ENCODE measurements around the gene TBC1D8. TPM values are rescaled to one million over a fixed set of nuclear protein-coding genes. Genes with fewer than 3 reads are reported as not detected.

Gene TBC1D8
- total RNA-seq, 1 experiment from 2014 or later: 51.7 TPM

- CTCF ChIA-PET: interaction anchor here (0.7 to 3.4 kb wide), 21 partner anchors 10 to 417 kb away, joined by 3 to 21 read pairs (median 3); partner anchors contain the start of genes CNOT11 and RPL31
Observed at GRCh38 chr2:101012054-101012705, 139.0 kb downstream of the TBC1D8 start.

More at GRCh38 chr2:101012054-101012705, 139.0 kb downstream of the TBC1D8 start:
- TF ChIP-seq OVOL2 (CRISPR knock-in tag; IDR thresholded peaks at IDR 0.05; ENCODE audit: borderline replicate concordance) (no peak), TCF7 (CRISPR knock-in tag; IDR thresholded peaks at IDR 0.05; ENCODE audit: low read depth) (no peak), ZNF263 (CRISPR knock-in tag; IDR thresholded peaks at IDR 0.05; ENCODE audit: low read depth) (no peak), ZNF416 (CRISPR knock-in tag; IDR thresholded peaks at IDR 0.05) (no peak), NR2C2 (CRISPR knock-in tag; IDR thresholded peaks at IDR 0.05) (no peak), KAT7 (CRISPR knock-in tag; IDR thresholded peaks at IDR 0.05; ENCODE audit: borderline replicate concordance) (no peak), TEAD4 (CRISPR knock-in tag; IDR thresholded peaks at IDR 0.05) (no peak), TEAD1 (CRISPR knock-in tag; IDR thresholded peaks at IDR 0.05) (no peak), GABPB1 (CRISPR knock-in tag; IDR thresholded peaks at IDR 0.05) (no peak)
- TF ChIP-seq, protein P1, sequence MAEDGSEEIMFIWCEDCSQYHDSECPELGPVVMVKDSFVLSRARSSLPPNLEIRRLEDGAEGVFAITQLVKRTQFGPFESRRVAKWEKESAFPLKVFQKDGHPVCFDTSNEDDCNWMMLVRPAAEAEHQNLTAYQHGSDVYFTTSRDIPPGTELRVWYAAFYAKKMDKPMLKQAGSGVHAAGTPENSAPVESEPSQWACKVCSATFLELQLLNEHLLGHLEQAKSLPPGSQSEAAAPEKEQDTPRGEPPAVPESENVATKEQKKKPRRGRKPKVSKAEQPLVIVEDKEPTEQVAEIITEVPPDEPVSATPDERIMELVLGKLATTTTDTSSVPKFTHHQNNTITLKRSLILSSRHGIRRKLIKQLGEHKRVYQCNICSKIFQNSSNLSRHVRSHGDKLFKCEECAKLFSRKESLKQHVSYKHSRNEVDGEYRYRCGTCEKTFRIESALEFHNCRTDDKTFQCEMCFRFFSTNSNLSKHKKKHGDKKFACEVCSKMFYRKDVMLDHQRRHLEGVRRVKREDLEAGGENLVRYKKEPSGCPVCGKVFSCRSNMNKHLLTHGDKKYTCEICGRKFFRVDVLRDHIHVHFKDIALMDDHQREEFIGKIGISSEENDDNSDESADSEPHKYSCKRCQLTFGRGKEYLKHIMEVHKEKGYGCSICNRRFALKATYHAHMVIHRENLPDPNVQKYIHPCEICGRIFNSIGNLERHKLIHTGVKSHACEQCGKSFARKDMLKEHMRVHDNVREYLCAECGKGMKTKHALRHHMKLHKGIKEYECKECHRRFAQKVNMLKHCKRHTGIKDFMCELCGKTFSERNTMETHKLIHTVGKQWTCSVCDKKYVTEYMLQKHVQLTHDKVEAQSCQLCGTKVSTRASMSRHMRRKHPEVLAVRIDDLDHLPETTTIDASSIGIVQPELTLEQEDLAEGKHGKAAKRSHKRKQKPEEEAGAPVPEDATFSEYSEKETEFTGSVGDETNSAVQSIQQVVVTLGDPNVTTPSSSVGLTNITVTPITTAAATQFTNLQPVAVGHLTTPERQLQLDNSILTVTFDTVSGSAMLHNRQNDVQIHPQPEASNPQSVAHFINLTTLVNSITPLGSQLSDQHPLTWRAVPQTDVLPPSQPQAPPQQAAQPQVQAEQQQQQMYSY (CRISPR knock-in tag; IDR thresholded peaks at IDR 0.05): no peak
- TF ChIP-seq, protein P2, sequence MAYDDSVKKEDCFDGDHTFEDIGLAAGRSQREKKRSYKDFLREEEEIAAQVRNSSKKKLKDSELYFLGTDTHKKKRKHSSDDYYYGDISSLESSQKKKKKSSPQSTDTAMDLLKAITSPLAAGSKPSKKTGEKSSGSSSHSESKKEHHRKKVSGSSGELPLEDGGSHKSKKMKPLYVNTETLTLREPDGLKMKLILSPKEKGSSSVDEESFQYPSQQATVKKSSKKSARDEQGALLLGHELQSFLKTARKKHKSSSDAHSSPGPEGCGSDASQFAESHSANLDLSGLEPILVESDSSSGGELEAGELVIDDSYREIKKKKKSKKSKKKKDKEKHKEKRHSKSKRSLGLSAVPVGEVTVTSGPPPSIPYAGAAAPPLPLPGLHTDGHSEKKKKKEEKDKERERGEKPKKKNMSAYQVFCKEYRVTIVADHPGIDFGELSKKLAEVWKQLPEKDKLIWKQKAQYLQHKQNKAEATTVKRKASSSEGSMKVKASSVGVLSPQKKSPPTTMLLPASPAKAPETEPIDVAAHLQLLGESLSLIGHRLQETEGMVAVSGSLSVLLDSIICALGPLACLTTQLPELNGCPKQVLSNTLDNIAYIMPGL (CRISPR knock-in tag; IDR thresholded peaks at IDR 0.05): no peak
- TF ChIP-seq, protein P3, sequence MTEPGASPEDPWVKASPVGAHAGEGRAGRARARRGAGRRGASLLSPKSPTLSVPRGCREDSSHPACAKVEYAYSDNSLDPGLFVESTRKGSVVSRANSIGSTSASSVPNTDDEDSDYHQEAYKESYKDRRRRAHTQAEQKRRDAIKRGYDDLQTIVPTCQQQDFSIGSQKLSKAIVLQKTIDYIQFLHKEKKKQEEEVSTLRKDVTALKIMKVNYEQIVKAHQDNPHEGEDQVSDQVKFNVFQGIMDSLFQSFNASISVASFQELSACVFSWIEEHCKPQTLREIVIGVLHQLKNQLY (CRISPR knock-in tag; IDR thresholded peaks at IDR 0.05): no peak
- TF ChIP-seq, protein P4, sequence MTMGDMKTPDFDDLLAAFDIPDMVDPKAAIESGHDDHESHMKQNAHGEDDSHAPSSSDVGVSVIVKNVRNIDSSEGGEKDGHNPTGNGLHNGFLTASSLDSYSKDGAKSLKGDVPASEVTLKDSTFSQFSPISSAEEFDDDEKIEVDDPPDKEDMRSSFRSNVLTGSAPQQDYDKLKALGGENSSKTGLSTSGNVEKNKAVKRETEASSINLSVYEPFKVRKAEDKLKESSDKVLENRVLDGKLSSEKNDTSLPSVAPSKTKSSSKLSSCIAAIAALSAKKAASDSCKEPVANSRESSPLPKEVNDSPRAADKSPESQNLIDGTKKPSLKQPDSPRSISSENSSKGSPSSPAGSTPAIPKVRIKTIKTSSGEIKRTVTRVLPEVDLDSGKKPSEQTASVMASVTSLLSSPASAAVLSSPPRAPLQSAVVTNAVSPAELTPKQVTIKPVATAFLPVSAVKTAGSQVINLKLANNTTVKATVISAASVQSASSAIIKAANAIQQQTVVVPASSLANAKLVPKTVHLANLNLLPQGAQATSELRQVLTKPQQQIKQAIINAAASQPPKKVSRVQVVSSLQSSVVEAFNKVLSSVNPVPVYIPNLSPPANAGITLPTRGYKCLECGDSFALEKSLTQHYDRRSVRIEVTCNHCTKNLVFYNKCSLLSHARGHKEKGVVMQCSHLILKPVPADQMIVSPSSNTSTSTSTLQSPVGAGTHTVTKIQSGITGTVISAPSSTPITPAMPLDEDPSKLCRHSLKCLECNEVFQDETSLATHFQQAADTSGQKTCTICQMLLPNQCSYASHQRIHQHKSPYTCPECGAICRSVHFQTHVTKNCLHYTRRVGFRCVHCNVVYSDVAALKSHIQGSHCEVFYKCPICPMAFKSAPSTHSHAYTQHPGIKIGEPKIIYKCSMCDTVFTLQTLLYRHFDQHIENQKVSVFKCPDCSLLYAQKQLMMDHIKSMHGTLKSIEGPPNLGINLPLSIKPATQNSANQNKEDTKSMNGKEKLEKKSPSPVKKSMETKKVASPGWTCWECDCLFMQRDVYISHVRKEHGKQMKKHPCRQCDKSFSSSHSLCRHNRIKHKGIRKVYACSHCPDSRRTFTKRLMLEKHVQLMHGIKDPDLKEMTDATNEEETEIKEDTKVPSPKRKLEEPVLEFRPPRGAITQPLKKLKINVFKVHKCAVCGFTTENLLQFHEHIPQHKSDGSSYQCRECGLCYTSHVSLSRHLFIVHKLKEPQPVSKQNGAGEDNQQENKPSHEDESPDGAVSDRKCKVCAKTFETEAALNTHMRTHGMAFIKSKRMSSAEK (CRISPR knock-in tag; IDR thresholded peaks at IDR 0.05; ENCODE audit: borderline replicate concordance): no peak
- TF ChIP-seq, protein P5, sequence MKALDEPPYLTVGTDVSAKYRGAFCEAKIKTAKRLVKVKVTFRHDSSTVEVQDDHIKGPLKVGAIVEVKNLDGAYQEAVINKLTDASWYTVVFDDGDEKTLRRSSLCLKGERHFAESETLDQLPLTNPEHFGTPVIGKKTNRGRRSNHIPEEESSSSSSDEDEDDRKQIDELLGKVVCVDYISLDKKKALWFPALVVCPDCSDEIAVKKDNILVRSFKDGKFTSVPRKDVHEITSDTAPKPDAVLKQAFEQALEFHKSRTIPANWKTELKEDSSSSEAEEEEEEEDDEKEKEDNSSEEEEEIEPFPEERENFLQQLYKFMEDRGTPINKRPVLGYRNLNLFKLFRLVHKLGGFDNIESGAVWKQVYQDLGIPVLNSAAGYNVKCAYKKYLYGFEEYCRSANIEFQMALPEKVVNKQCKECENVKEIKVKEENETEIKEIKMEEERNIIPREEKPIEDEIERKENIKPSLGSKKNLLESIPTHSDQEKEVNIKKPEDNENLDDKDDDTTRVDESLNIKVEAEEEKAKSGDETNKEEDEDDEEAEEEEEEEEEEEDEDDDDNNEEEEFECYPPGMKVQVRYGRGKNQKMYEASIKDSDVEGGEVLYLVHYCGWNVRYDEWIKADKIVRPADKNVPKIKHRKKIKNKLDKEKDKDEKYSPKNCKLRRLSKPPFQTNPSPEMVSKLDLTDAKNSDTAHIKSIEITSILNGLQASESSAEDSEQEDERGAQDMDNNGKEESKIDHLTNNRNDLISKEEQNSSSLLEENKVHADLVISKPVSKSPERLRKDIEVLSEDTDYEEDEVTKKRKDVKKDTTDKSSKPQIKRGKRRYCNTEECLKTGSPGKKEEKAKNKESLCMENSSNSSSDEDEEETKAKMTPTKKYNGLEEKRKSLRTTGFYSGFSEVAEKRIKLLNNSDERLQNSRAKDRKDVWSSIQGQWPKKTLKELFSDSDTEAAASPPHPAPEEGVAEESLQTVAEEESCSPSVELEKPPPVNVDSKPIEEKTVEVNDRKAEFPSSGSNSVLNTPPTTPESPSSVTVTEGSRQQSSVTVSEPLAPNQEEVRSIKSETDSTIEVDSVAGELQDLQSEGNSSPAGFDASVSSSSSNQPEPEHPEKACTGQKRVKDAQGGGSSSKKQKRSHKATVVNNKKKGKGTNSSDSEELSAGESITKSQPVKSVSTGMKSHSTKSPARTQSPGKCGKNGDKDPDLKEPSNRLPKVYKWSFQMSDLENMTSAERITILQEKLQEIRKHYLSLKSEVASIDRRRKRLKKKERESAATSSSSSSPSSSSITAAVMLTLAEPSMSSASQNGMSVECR (CRISPR knock-in tag; IDR thresholded peaks at IDR 0.05; ENCODE audit: borderline replicate concordance): no peak
- Mint-ChIP-seq H3K36me3 (peaks cover 73% of the 10 kb centered on the region), H3K4me1 (peaks cover 15% of the 10 kb centered on the region), H3K27ac (peak overlapping the region; percentile 77), H3K9me3 (no peaks in the 10 kb centered on the region), H3K27me3 (ENCODE audit: low read depth) (no peaks in the 10 kb centered on the region), H3K4me3 (no peak overlapping the region)
- no peak for ATAC-seq
- POLR2A ChIA-PET: interaction anchor here (1.0 kb wide), 1 partner anchor 10 kb away, joined by 3 read pairs; the partner anchor contains the start of gene RPL31
- no peak for DNase-seq (ENCODE audit: low spot score)
